Measurements from ENCODE around the gene PCMTD2.

The PCMTD2 gene

DNA sequence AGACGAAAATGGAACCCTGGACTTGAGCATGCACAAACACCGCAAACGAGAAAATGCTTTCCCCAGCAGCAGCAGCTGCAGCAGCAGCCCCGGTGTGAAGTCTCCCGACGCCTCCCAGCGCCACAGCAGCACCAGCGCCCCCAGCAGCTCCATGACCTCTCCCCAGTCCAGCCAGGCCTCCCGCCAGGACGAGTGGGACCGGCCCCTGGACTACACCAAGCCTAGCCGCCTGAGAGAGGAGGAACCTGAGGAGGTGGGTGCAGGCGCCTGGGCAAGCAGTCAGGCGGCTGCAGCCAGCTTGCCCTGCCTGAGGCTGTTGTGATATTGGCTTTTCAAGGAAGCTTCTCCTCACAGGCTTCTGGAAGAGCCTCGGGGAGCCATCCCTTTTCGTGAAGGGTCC lies 35.8 kb upstream of the PCMTD2 start:
- H3K4me3 ChIP-seq (ENCODE audit: low read depth, low read length): no peak overlapping the region
- TF ChIP-seq, protein P1, sequence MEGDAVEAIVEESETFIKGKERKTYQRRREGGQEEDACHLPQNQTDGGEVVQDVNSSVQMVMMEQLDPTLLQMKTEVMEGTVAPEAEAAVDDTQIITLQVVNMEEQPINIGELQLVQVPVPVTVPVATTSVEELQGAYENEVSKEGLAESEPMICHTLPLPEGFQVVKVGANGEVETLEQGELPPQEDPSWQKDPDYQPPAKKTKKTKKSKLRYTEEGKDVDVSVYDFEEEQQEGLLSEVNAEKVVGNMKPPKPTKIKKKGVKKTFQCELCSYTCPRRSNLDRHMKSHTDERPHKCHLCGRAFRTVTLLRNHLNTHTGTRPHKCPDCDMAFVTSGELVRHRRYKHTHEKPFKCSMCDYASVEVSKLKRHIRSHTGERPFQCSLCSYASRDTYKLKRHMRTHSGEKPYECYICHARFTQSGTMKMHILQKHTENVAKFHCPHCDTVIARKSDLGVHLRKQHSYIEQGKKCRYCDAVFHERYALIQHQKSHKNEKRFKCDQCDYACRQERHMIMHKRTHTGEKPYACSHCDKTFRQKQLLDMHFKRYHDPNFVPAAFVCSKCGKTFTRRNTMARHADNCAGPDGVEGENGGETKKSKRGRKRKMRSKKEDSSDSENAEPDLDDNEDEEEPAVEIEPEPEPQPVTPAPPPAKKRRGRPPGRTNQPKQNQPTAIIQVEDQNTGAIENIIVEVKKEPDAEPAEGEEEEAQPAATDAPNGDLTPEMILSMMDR (IDR thresholded peaks at IDR 0.05; ENCODE audit: low read depth, low read length): no peak

DNA sequence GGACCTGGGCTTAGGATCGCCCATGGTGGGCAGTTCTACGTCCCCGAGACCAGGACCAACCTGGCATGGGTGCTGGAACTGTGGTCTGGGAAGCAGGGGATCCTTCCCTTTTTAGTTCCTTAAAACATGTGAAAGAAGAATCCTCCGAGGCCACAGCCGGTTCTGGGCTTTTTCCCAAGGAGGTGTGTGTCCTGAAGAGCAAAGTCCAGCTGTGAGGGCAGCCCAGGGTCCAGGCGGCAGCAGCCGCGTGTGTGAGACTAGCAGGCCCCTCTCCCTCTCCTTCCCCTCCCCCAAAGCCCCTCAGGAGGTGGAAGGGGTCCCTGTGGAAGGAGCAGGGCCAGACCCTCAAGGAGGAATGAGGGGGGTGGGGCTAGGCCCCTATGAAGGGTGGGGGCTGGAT lies 35.1 kb upstream of the PCMTD2 start:
- TF ChIP-seq, protein P1 (IDR thresholded peaks at IDR 0.05; ENCODE audit: low read depth, low read length): no peak
- no peak overlapping the region for H3K4me3 ChIP-seq (ENCODE audit: low read depth, low read length)

- TF ChIP-seq, protein P1 (IDR thresholded peaks at IDR 0.05; ENCODE audit: low read depth, low read length): no peak
- no peak overlapping the region for H3K4me3 ChIP-seq (ENCODE audit: low read depth, low read length)
Observed at GRCh38 chr20:64220891-64221527, 34.5 kb upstream of the PCMTD2 start.

DNA sequence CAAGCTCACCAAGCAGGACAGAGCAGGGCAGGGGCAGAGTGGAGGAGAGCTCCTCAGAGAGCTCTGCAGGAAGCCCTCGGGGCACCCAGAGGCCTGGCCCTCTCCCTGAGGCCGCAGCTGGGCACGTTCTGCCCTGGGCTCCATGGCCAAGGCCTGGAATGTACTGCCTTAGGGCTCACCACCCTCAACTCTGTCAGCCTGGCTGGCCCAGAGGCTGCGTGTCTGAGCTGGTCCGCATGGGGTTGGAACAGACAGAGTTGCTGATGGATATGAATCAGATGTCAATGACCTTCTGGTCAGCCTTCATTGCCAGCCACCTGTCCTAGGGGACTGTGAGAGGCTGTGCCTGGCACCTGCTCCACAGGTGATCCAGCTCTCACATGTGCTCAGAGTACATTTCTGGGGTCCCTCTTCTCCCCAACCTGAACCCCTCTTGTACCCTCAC lies 33.2 kb upstream of the PCMTD2 start:
- TF ChIP-seq, protein P1 (IDR thresholded peaks at IDR 0.05; ENCODE audit: low read depth, low read length): no peak

GRCh38 chr20:64222851-64223525 lies 32.6 kb upstream of the PCMTD2 start:
- TF ChIP-seq, protein P1 (IDR thresholded peaks at IDR 0.05; ENCODE audit: low read depth, low read length): no peak

More for the DNA sequence above, 33.2 kb upstream of the PCMTD2 start:
- no peak overlapping the region for H3K4me3 ChIP-seq (ENCODE audit: low read depth, low read length)

DNA sequence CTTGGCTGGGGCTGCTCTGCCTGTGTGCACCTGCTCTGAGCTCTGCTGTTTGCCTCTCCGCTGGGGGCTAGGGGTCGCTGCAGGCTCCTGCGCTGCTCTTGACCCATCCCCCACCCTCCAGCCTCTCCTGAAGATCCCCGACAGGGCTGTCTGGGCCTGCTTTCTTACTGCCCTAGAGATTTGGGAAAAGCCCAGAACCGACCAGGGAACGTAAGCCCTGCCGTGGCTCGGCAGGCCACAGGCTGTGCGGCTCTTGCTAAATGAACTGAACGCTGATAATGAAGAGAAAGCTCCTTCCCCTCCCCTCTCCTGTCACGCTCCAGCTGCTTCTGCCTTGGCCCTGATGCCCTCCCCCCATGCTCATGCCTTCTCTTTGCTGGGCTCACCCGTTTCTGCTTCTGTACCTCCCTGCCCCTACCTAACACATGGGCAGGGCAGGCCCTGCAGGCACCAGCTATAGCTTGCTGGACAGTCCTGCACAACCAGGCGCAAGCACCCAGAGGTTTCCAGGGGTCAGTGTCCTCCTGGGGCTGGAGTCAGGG lies 32.0 kb upstream of the PCMTD2 start:
- TF ChIP-seq, protein P1 (IDR thresholded peaks at IDR 0.05; ENCODE audit: low read depth, low read length): 0 out of 2 replicates have a peak, but pooled peaks have one; percentile 9
- H3K4me3 ChIP-seq (ENCODE audit: low read depth, low read length): no peak overlapping the region

More at GRCh38 chr20:64222851-64223525, 32.6 kb upstream of the PCMTD2 start:
- H3K4me3 ChIP-seq (ENCODE audit: low read depth, low read length): no peak overlapping the region
